BE2C (cell line): Measurements from ENCODE around the gene CEP76.

ENCODE experiments used
- DNase-seq: peaks from one replicate; pipeline ENCODE4 v3.0.0-alpha.2; 2020
- H3K27me3 ChIP-seq: fragments of 250-450 bp; sonication (Bioruptor Pico); 2 replicates; pipeline ENCODE4 v1.5.1; 2020; ENCODE audit warnings: mild to moderate bottlenecking
- H3K36me3 ChIP-seq: fragments of 250-450 bp; sonication (Bioruptor Pico); 2 replicates; pipeline ENCODE4 v1.5.1; 2020; ENCODE audit warnings: mild to moderate bottlenecking
- H3K4me1 ChIP-seq: fragments of 250-450 bp; sonication (Bioruptor Pico); 2 replicates; pipeline ENCODE4 v1.5.1; 2020
- H3K4me3 ChIP-seq: 2 replicates; pipeline ENCODE4 v1.5.1; 2011; ENCODE audit warnings: low read depth, low read length
- H3K9me3 ChIP-seq: fragments of 250-450 bp; sonication (Bioruptor Pico); 2 replicates; pipeline ENCODE4 v1.5.1; 2020
- TF ChIP-seq, protein P1 (sequence below): IDR thresholded peaks from 2 replicates; pipeline ENCODE4 v1.5.1; 2012; ENCODE audit warnings: mild to moderate bottlenecking, low read depth, low read length

CEP76 gene

GRCh38 chr18:12625241-12625640 lies 77.3 kb downstream of the CEP76 start:
- DNase-seq, result no peak
- Histone ChIP-seq H3K9me3 (no peaks in the 10 kb centered on the region), H3K4me3 (no peak overlapping the region), H3K36me3 (no peaks in the 10 kb centered on the region), H3K4me1 (no peaks in the 10 kb centered on the region), H3K27me3 (no peaks in the 10 kb centered on the region)
- TF ChIP-seq, protein P1, sequence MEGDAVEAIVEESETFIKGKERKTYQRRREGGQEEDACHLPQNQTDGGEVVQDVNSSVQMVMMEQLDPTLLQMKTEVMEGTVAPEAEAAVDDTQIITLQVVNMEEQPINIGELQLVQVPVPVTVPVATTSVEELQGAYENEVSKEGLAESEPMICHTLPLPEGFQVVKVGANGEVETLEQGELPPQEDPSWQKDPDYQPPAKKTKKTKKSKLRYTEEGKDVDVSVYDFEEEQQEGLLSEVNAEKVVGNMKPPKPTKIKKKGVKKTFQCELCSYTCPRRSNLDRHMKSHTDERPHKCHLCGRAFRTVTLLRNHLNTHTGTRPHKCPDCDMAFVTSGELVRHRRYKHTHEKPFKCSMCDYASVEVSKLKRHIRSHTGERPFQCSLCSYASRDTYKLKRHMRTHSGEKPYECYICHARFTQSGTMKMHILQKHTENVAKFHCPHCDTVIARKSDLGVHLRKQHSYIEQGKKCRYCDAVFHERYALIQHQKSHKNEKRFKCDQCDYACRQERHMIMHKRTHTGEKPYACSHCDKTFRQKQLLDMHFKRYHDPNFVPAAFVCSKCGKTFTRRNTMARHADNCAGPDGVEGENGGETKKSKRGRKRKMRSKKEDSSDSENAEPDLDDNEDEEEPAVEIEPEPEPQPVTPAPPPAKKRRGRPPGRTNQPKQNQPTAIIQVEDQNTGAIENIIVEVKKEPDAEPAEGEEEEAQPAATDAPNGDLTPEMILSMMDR, result no peak
